NCI-H146 treated with DMSO at 0.1 percent for 48 hours (cell line): ENCODE results near the gene FAM83G.
"Not testable (repeated sequence)": the region's sequence is repeated elsewhere in the genome, so short reads cannot be mapped to it uniquely, and the experiment has no call there.

Experiments used
- DNase-seq: peaks from one replicate; lab custom pipeline; 2025; ENCODE audit not compliant: unreplicated experiment; lab: John Stamatoyannopoulos, UW

Gene FAM83G

GRCh38 chr17:18922596-18922995 is 82.0 kb downstream of the FAM83G start:
- DNase-seq = not testable (repeated sequence)

GRCh38 chr17:18921912-18922451 is 82.6 kb downstream of the FAM83G start:
- DNase-seq = no peak

- DNase-seq = no peak
These were observed 83.1 kb downstream of the FAM83G start for GRCh38 chr17:18921485-18921884.

GRCh38 chr17:18920911-18921441 is 83.6 kb downstream of the FAM83G start:
- DNase-seq = no peak

GRCh38 chr17:18919963-18920362 is 84.6 kb downstream of the FAM83G start:
- DNase-seq = no peak
